HG03135 (cell line): ENCODE results near the gene TOE1.
"Not testable (repeated sequence)": the region's sequence is repeated elsewhere in the genome, so short reads cannot be mapped to it uniquely, and the experiment has no call there.

ENCODE experiments used
- ATAC-seq: cut with Tn5 transposase; IDR thresholded peaks from one replicate; pipeline ENCODE4 v1.9.1; 2021; ENCODE audit warnings: mild to moderate bottlenecking, moderate library complexity; ENCODE audit not compliant: unreplicated experiment

The TOE1 gene

DNA sequence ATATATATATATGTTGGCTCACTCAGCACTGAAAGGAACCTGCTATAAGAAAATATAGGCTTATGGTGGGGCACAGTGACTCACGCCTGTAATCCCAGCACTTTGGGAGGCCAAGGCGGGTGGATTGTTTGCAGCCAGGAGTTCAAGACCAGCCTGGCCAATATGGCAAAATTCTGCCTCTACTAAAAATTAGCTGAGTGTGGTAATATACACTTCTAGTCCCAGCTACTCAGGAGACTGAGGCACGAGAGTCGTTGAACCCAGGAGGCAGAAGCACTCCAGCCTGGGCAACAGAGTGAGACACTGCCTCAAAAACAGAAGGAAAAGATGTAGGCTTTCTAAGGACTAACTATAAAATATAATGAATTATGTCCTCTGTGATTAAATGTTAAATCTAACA lies 14.9 kb downstream of the TOE1 start:
- no peak for ATAC-seq

DNA sequence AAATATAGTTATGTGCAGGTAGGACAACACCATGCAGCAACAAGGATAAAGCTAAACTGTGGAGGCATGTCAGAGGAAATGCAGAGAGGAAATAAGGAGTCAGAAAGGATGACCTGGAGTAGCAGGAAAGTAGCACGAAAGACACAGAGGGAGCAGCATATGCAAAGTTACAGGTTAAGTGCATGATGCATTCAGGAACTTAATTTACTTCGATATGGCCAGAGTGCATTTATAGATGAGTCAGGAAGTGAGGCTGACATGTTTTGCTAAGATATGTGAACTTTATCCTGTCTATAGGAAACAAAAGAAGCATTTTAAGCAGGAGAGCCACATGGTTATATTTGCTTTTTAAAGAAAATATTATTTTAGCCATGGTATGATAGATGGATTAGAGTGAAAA lies 15.7 kb downstream of the TOE1 start:
- ATAC-seq, result no peak

GRCh38 chr1:45356186-45356585 lies 16.2 kb downstream of the TOE1 start:
- no peak for ATAC-seq

DNA sequence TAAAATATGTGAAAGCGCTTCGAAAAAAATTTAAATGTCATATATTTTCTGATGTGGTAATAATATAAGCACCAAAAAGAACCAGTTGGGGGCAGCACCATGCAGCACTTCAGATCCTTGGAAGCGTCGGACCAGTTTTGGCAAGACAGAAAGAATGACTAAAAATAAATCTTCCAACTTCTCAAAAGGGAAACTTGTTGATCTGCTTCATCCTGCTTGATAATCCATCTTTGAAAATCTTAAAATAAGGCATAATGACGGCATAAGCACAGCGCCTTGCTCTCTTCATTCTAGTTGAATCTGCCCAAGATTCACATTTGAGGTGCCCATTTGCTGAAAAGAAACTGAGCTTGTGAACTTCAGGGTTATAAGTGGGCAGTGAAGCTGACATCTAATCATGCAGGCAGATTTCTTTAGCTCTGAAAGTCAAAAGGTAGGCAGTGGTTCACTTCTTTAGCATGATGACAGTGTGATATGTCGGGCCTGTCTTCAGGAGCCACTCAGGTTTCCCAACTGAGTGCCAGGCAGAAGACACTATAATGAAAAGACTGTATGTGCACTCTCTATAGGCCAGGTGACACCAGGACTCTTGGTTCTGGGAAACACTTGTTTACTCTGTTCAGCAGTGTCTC lies 20.0 kb downstream of the TOE1 start:
- ATAC-seq, result no peak

- not testable (repeated sequence) for ATAC-seq
Measured at GRCh38 chr1:45360981-45361380, 21.0 kb downstream of the TOE1 start.

- ATAC-seq, result no peak
Measured at GRCh38 chr1:45364294-45364693, 24.3 kb downstream of the TOE1 start.

- ATAC-seq, result no peak
Measured at GRCh38 chr1:45365051-45365450, 25.1 kb downstream of the TOE1 start.

- ATAC-seq, result no peak
Measured at GRCh38 chr1:45370575-45370974, 30.6 kb downstream of the TOE1 start.

DNA sequence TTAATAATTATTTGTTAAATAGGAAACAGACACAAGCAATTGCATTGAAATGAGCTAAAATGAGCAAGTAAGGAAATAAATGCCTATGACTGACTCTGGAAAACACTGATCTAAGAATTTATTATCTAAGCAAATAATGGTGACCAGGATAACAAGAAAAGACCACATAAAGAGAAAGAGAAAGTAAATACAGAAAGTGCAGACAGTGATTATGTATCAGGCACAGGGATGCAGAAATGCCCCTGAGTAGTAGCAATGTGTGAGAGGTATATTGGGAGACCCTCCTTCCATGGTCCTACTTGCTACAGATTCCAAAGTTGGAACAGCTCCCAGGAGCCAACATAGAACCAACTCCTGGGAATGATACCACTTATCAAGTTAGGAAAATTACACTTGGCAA lies 33.6 kb downstream of the TOE1 start:
- ATAC-seq, result no peak

DNA sequence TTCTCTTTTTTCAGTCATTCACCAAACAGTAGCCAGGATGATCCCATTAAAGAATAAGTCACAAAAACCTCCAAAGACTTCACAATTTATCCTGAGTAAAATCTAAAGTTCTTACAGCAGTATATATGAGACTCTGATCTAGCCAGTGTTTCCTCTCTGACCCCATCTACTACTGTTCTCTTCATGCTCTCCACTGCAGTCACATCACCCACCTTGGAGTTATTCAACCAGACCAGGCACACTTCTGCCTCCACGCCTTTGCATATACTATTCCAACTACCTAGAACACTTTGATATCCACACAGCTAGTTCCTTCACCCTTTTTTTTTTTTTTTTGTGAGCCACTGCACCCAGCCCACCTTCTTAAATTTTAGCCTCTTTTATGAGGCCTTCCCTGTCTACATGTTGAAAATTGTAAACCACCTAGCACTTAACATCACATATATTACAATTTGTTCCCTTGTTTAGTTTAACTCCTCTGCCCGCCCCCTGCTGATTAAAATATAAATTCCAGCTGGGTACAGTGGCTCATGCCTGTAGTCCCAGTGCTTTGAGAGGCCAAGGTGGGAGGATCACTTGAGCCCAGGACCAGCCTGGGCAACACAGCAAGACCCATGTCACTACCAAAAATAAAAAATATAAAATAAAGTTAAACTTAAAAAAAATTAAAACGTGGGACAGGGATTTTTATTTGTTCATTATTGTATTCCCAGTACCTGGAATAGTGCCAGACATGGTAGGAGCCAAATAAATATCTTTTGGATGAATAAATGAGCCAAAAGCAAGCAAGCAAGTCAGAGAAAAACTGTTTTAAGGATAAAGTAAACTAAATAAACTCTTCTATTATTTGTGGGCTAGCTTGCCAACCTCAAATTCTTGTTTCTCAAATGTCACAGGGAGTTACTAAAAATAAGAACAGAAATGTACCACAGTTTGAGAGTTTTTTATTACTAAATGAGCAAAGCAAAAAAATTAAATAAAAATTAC lies 35.4 kb downstream of the TOE1 start:
- ATAC-seq, result no peak

DNA sequence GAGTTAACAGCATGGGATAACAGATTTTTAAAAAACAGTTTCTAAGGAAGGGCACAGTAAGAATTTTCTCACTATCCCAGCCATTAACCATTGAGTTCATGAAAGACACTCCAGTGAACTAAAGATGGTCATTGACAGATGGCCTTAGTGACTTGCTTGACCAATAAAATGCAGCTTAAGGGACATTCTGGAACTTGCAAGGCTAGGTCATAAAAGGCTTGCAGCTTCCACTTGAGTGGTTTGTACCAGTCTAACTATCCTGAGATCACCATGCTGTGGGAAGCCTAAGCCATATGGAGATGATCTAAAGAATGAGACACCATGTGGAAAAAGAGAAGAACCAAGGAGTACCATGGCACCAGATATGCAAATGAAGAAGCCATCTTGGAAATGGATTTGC lies 38.2 kb downstream of the TOE1 start:
- ATAC-seq, result no peak

GRCh38 chr1:45379524-45379923 lies 39.6 kb downstream of the TOE1 start:
- no peak for ATAC-seq

- no peak for ATAC-seq
Measured at GRCh38 chr1:45380125-45380524, 40.2 kb downstream of the TOE1 start.

DNA sequence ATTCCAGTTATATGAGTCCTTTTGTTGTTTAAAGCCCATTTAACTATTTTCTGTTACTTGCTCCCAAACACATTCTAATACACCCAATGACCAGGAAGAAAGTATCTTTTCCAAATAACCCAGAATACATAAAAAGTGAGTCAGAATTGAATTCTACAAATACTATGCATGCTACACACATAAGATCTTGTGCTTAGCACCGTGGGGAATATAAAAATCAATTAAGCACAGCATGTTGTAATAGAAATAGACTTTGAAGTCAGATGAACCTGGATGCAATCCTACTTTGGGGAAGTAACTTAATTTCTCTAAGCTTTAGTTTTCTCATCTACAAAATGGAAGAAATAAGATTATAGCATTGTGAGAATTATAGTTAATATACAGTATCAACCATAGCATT lies 40.8 kb downstream of the TOE1 start:
- no peak for ATAC-seq

DNA sequence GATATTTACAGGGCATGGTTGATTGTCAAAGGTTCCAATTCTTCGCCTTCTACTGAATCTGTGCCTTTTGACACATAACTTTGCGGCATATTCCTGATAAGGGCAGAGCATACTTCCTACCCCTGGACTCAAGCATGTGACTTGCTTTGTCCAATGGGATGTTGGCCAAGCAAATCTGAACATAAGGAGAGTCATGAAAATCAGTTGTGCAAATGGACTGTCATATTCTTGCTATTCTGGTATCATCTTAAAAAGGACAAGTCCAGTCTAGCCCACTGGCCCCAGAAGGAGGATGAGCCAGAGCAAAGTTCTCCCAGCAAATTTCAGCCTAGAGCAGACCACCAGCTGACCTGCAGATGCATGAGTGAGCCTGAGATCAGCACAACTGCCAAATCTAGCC lies 41.3 kb downstream of the TOE1 start:
- ATAC-seq, result no peak

DNA sequence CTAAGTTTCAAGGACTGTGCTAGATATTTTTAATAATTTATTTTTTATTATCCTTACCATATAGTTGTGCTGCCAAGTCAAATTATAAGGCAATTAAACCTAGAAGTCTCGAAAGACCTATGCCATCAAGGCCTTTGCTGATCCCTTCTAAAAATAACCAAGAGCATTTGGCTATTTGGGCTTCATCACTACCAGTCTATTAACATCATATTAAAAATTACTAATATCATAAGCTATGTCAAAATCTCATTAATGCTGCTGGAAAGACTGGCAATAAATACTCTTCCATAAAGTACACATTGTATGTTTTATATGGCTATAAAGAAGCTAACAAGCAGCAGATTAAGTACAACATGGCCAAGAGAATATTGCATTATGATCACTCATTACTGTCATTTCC lies 43.2 kb downstream of the TOE1 start:
- ATAC-seq, result no peak

GRCh38 chr1:45384213-45384612 lies 44.2 kb downstream of the TOE1 start:
- not testable (repeated sequence) for ATAC-seq

GRCh38 chr1:45385302-45385701 lies 45.3 kb downstream of the TOE1 start:
- no peak for ATAC-seq

DNA sequence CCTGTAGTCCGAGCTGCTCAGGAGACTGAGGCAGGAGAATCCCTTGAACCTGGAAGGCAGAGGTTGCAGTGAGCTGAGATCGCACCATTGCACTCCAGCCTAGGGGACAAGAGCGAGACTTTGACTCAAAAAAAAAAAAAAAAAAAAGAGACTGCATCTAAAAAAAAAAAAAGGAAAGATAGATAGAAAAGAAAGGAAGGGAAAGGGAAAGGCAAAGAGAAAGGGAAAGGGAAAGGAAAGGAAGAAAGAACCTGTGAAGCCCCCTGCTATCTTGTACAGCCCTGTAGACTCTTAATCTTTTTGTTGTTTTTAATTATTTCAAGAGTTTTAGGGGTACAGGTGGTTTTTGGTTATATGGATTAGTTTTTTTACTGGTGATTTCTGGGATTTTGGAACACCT lies 46.2 kb downstream of the TOE1 start:
- ATAC-seq, result no peak
